ENCODE results near the gene PPP1R7.

Gene PPP1R7

DNA sequence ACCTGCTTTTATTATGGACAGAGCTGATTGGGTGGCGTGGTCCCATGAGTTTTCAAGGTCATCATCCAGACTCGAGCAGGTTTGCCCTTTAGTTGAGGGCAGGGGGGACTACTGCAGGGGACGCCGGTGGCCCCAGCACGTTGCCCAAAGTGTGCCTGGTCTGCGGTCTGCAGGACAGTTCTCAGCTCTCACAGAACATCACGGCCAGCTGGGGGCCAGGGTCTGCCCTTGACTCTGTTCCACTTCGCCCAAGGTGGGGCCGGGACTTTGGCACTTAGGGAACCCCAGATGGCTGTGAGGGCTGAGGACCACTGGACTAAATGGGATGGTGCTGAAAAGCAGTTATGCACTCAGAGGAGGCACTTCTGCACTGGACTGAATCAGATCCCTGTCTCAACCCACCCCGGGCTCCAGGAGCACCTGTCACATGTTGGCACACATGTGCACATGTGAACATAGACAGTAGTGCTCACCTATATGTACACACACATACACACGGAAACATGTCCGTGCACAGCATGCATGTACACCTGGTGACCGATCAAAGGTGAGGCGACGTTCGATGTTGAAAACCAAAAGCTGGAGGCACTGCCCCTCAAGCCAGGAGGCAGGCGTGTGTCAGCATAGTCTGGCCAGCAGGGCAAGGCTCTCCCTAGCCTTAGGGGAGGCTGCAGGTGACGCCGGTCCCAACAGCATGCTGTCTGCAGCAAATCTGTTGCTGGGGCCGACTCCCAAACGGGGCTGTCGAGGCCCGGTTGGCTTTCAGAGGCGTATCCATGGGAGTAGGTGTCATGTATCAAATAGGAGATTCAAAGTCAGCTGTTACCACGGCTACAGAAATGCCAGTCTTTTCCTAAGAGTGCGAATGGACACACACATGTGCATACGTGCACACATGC is 48.4 kb downstream of the PPP1R7 start:
- DNase-seq = no peak

DNA sequence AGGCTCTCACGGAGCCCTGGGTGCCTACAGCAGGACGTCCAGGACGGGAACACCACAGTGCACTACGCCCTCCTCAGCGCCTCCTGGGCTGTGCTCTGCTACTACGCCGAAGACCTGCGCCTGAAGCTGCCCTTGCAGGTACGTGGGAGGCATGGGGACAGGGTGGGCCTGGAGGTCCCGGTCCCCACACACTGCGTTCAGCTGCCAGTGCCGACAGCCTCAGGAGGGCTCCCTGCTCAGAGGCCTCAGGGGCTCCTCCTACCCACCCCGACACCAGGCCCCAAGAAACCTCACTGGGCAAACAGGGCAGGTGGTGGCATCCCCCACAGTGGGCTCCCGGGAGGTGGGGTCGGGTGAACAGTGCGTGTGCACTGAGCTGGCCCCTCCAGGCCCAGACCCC is 49.0 kb downstream of the PPP1R7 start:
- DNase-seq = no peak

DNA sequence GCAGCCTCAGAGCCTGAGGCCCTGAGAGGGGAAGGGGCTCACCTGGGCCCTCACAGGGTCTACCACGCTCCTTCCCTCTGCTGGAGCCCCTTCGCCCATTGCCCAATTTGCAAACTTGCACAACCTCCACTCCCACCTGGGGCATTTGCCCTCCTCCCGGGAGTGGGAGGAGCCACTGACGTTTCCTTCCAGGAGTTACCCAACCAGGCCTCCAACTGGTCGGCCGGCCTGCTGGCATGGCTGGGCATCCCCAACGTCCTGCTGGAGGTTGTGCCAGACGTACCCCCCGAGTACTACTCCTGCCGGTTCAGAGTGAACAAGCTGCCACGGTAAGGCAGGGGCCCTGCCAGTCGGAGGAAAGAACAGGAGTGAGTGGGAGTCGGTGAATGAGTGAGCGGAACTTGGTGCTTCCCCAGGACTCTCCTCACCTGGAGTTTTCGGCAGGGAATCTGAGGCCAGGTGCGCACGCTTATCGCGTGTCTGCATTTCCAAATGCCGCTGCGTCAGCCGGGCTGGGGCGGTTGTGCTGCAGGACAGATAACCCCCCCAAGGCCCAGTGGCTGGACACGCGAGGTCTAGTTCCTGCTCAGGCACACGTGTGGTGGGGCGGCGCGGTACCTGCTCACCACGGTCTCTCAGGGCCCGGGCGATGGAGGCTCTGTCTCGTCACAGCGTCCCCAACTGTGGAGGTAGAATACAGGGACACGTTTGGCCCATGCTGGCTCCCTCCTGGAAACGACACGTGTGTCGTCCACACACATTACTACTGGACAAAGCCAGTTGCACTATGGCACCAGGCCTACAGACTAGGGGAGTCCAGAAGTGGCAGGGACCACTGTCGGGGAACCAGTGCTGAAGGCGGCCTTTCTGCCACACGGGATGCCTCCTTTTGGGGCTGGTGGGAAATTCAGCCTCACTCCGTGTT is 49.9 kb downstream of the PPP1R7 start:
- no peak for DNase-seq

DNA sequence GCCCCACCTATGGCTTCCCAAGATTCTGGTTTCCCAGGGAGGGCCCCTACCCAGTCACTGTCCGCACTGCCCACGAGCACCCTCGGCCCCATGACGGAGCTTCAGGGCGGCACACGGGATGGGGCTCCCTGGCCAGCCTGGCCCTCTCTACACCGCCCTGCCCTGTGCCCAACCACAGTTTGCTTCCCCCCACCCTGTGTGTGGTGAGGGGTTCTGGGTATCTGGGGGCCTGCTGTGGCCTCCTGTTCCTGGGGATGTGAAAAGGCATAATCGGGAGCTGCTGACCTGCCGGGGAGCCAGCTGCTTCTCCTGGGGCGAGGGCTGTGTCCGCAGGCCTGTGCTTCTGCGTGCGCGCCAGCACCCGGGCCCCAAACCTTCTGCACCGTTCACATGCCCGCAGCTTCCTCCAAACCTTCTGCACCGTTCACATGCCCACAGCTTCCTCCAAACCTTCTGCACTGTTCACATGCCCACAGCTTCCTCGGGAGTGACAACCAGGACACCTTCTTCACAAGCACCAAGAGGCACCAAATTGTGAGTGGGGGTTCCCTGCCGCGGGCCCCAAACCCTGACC is 50.6 kb downstream of the PPP1R7 start:
- no peak for DNase-seq

DNA sequence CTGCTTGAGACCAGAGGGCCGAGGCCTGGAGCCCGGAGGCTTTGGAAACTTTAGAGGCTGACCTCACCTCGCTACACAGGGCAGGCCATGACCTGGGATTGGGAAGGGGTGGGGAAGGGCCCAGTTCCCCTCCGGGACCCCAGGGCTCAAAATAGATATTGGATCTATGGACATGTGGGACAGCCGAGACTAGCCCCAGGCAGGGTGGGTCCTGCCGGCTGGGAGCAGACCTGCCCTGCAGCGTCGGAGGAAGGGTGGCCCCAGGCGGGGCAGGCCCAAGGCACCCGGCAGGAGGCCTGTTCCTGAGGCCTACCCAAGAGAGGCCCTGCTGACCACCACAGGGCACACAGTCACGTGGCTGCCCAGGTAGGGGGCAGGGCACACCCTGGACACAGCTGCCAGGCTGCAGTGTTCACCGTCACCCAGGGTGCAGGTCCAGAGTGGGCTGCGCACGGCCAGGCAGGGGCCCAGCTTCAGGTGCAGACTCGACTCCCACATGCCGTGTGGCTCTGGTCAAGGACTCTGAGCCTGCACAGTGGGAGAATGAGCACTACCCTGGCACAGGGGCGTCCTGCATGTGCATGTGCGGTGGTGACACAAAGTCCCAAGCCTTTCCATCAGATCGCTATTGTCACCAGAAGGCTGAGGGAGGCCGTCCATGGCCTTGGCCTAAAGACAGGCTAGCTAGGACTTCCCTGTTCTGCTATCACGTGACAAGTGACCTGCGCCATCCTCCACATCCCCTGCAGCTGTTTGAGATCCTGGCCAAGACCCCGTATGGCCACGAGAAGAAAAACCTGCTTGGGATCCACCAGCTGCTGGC is 51.4 kb downstream of the PPP1R7 start:
- no peak for DNase-seq

DNA sequence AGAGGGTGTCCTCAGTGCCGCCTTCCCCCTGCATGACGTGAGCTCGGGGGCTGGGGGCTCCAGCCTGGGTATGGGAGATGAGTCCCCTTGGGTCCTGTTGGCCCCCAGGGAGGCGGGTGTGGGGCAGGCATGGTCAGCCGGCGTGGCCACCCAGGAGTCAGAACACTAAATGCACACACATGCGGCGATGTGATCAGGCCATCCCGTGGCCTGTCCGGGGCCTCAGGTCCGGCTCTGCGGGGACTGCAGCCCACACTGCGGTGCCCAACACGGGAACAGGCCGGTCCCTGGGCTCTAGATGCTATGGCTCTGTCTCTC is 52.0 kb downstream of the PPP1R7 start:
- DNase-seq = no peak

DNA sequence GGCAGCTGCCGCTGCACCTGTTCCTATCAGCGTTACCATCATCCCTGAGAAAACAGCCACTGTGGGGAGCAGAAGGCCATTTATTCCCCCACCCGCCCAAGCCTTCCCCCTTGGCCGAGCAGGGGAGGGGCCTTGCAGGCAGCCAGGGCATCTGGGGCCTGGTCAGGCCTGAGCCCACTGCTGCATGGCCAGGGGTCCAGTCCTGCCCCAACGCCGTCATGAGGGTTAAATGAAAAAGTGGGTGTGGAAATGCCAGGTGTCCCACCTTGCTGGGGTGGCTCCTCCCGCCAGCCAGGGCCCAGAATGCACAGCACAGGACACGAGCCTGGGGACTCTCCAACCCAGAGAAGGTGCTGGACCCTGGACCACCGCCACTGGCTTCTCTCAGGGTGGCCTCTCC is 52.4 kb downstream of the PPP1R7 start:
- DNase-seq = no peak

DNA sequence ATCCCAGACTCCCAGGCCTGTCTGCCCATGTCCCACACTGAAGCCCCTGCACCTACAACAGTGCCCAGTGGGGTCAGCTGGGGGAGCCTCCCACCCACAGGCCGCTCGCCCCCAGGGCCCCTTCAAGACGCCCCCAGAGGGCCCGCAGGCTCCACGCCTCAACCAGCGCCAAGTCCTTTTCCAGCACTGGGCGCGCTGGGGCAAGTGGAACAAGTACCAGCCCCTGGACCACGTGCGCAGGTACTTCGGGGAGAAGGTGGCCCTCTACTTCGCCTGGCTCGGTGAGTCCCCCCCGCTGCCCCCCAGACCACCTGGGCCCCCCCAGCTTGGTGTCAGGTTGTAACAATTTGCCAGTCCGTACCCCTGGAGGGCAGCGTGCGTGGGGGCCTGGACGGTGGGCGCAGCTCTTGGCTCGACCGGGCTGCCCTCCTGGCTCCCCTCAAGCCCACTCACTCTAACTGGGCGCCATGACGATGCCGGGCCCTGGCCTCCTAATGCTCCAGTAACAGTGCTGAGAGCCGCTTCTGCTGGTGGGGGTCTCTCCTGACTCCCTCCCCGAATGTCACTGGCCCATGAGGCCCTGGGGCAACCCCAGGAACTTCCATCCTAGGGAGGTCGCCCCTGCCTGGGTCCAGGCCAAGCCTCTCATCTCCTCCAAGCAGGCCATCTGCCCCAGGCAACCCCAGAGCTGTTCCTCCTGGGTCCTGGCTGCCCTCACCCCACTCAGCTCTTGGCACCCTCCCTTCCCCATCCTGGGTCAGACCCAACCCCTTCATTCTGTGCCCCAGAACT is 53.1 kb downstream of the PPP1R7 start:
- no peak for DNase-seq

DNA sequence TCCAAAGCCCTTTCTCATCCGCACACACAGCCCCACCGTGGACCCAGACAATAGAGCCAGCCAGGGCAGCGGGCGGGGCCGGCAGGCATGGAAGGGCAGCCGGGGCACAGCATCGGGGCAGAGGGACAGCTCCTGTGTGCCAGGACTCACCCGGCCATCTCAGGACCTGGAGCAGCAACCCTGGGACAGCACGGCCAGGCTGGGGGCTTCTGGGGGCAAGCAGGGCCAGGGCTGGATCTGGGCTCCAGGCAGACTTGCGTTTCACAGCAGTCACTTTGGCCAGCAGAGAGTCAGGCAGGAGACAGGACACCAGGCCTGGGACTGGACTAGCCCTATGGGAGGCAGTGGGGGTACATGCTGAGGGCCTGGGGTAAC is 53.7 kb downstream of the PPP1R7 start:
- no peak for DNase-seq

DNA sequence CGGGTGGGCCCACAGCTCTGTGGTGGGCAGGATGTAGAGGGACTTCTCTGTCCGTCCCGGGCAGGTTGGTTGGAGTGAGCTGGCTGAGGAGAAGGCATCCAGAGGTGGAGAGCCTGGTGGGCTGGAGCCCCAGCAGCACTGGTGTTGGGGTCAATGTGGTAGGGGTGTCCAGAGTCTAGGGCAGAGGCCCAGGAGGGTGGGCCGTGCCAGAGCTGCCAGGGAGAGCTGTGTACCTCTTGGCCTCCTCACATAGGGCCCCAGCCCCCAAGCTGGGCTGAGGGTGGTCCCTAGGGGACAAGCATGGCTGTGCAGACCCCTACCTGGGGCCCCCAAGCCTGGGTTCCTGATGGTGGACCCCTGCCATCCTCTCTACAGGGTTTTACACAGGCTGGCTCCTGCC is 54.2 kb downstream of the PPP1R7 start:
- no peak for DNase-seq

DNA sequence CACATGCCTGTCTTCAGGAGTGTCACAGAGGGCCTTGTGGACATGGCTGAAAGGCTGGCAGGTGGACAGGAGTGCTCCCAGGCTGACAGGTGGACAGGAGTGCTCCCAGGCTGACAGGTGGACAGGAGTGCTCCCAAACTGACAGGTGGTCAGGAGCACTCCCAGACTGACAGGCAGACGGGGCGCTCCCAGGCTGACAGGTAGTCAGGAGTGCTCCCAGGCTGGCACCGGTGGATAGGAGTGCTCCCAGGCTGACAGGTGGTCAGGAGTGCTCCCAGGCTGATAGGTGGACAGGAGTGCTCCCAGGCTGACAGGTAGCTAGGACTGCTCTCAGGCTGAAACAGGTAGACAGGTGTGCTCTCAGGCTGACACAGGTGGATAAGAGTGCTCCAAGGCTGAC is 54.8 kb downstream of the PPP1R7 start:
- DNase-seq = no peak

DNA sequence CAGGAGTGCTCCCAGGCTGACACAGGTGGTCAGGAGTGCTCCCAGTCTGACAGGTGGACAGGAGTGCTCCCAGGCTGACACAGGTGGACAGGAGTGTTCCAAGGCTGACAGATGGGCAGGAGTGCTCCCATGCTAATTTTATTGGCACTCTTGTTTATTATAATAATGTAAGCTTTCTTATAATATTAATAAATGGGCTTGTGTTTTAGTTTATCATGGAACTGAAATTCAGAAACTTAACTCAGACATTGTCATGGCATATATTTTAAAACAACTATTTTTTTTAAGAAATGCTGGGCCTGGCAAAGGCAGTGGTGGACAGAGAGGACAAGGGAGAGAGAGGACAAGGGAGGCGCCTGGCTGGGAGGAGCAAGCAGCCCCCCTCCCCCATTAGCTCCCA is 56.9 kb downstream of the PPP1R7 start:
- no peak for DNase-seq

DNA sequence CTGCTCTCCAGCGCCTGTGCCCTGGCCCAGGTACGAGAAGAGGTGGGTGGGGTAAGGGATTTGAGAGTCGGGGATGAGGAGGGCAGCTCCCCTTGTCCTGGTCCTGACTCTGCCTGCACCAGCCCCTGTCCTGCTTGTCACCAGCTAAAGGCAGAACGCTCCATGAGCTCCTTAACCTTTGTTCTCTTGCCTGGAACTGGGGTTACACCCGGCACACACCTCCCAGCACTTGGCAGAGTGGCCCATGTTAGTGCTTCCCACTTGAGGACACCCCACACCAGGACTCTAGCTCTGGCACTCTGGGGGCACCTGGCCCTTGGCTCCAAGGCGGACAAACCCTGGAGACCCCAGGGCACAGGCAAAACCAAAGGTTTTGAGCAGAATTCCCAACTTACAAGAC is 57.4 kb downstream of the PPP1R7 start:
- no peak for DNase-seq

DNA sequence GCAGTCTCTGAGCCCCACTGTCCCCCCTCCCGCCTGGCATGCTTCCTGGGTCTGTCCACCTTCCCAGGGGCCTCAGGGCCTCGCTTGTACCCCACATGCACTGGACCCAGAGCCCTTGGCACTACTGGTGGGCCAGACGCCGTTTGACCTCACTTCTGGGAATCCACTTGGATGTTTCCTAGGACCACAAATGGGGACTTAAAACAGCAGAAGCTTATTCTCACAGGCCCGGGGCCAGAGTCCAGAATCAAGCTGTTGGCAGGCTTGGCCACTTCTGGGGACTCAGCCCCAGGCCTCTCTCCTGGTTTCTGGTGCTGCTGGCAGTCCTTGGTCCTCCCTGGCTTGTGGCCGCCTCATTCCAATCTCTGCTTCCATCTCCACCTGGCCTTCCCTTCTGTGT is 57.8 kb downstream of the PPP1R7 start:
- DNase-seq = no peak

DNA sequence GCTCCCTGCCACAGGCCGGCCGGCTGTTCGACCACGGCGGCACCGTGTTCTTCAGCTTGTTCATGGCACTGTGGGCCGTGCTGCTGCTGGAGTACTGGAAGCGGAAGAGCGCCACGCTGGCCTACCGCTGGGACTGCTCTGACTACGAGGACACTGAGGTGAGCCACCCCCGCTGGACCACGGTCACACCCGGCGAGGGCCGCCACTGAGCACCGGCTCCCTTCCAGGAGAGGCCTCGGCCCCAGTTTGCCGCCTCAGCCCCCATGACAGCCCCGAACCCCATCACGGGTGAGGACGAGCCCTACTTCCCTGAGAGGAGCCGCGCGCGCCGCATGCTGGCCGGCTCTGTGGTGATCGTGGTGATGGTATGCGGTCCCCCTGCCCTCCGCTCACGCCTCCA is 59.0 kb downstream of the PPP1R7 start:
- DNase-seq = no peak

DNA sequence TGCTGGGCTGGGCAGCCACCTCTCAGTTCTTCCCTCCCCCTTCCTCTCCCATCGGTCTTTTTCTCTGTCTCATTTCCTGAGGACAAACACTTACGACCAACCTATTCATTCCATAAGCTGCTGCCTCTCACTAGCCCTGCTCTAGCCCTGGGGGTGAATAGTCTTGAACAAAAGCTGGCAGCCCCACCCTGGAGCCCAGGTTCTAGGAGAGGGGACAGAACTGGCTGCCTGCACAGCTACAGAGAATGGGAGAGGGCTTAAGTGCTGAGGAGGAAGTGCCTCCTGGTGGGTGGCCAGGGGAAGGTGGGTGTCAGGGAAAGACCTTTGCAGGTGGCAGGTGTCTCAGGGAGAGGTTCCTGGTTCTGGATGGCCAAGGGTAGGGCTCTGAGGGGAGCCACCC is 61.0 kb downstream of the PPP1R7 start:
- DNase-seq = no peak

DNA sequence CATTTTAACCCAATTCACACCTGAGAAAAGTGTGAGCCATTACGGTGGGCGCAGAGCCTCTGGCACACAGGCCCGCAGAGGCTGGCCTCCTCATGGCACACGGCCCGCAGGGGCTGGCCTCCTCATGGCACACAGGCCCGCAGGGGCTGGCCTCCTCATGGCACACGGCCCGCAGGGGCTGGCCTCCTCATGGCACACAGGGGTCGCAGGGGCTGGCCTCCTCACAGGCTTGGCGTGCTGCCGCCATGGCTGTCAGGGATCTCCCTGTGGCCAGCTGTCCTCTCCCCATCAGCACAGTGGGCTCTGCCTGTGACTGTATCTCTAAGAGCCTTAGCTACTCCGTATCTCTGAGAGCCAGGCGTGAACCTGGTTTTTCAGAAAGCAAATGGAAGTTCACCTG is 62.8 kb downstream of the PPP1R7 start:
- DNase-seq = no peak

DNA sequence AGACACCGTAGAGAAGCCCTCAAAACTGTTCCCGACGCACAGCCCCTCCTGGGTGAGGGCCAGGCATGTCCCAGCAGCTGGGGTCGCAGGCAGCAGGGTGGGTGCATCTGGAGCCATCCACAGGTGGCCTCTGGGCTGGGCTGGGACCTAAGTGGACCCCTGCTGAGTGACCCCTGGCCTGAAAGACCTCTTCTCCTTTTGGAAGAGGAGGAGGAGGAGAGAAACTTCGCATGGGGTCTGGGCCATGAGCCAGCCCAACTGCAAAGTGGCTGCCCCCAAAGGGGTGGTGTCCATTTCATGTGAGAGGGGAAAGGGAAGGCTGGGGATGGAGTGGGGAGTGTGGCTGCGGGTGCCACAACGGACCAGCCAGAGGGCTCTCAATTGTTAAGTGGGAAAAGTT is 63.3 kb downstream of the PPP1R7 start:
- no peak for DNase-seq

DNA sequence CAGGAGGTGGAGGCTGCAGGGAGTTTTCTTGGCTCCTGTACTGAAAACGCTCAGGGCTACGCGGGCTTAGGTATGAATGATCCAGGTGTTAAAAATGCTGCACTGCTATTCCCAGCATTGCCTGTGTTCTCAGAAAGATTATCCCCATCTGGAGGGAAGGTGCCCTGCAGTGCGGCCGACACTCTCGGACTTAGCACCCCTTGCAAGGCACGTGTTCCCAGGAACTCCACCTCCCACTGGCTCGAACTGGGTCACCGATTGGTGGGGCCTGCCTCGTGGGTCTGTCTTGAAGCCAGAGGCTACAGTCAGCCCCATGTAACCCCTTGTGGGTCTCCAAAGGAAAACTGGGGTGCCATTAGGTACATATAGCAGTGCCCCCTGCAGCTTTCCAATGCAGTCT is 63.9 kb downstream of the PPP1R7 start:
- no peak for DNase-seq

DNA sequence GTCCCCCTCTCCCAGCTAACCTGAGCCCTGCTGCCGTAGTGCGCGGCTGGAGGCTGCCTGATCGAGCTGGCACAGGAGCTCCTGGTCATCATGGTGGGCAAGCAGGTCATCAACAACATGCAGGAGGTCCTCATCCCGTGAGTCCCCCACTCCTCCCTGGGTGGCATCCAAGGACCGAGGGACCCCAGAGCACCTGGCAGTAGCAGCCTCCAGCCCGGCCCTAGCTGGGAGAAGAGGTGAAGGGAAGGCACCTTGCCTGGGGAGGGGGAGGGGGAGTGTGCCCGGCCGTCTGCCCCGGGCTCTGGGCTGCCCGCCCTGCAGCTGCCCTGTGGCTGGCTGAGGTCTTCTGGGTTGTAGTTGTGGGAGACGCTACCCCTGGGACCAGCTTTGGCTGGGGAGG is 64.5 kb downstream of the PPP1R7 start:
- no peak for DNase-seq

DNA sequence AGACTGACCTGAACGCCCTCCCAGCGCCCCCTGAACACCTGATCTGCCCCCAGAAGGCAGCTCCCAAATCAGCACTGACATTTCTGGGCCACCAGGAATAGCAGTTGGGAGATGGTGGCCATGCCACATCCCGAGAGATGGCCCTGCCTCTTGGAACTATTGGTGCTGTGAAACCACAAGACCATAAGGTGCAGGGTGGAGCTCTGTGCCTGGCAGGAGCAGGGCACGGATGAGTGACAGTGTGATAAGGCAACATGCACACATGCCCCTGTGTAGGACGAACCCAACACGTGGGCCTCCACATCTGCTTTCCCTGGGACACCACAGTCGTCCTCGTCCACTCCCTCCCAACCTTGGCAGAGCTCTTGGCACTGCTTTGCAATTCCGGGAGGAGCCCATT is 65.2 kb downstream of the PPP1R7 start:
- no peak for DNase-seq

DNA sequence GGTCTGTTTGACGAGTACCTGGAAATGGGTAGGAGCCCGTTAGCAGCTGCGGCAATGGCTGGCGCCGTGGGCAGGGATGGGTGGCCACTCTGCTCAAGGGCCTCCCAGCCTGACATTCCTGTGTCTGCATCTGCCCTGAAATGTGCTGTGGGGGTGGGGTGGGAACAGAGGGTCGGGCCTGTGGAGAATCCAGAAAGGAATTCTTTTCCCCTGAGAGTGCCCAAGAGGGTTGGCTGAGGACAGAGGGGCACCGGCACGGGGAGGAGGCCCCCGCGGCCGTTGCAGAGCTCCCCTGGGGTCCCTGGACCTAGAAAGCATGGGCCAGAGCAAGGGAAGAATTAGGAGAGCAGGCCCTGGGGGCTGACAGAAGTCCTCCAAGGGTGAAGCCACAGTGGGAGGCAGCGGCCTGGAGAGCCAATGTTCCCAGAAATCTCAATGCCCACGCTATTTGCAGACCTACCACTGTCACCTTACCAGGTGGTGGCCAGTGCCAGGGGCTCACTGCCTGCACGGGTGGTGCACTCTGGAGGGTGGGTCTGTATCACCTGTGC is 66.0 kb downstream of the PPP1R7 start:
- no peak for DNase-seq

All from stimulated activated CD4-positive, alpha-beta T cell treated with anti-CD3 and anti-CD28 coated beads, Interleukin-2, amount 100 ng/mL, for 24 hours (primary cell).